ENCODE results near the gene MAGEH1.
"Not testable (repeated sequence)": the region's sequence is repeated elsewhere in the genome, so short reads cannot be mapped to it uniquely, and the experiment has no call there.

DNA sequence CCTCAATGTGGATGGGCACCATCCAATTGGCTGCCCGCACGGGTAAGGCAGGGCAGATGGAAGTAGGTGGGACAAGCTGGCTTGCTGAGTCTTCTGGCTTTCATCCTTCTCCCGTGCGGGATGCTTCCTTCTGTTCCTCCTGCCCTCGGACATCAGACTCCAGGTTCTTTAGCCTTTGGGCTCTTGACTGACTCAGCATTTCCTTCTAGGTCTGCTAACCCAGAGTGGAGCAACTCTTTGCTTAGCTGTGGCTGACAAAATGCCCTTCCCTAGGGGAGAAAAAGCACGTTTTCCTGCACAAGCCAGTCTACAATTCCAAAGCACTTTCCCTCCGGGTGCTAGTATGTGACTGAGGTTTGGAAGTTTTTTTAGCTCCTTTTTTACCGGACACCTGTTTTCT is 28.0 kb downstream of the MAGEH1 start:
- TF ChIP-seq, protein P1, sequence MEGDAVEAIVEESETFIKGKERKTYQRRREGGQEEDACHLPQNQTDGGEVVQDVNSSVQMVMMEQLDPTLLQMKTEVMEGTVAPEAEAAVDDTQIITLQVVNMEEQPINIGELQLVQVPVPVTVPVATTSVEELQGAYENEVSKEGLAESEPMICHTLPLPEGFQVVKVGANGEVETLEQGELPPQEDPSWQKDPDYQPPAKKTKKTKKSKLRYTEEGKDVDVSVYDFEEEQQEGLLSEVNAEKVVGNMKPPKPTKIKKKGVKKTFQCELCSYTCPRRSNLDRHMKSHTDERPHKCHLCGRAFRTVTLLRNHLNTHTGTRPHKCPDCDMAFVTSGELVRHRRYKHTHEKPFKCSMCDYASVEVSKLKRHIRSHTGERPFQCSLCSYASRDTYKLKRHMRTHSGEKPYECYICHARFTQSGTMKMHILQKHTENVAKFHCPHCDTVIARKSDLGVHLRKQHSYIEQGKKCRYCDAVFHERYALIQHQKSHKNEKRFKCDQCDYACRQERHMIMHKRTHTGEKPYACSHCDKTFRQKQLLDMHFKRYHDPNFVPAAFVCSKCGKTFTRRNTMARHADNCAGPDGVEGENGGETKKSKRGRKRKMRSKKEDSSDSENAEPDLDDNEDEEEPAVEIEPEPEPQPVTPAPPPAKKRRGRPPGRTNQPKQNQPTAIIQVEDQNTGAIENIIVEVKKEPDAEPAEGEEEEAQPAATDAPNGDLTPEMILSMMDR (IDR thresholded peaks at IDR 0.05), result not testable (repeated sequence)
- TF ChIP-seq POLR2A, EP300 (IDR thresholded peaks at IDR 0.05): not testable (repeated sequence)
